Cardiac muscle cell (in vitro differentiated cells and primary cell): ENCODE results near the gene FNBP1. TPM values are rescaled to one million over a fixed set of nuclear protein-coding genes. Genes with fewer than 3 reads are reported as not detected.

Source experiments
- DNase-seq, 2 donors: peaks; one replicate each; pipeline versions ENCODE4 v3.0.0 to v3.0.0-alpha.2; 2010 to 2017; ENCODE audit warnings: low read depth in 1 of 2, low spot score in 1 of 2
- H3K27ac ChIP-seq: fragments of 200-600 bp; sonication (generic); 2 replicates; pipeline ENCODE4 v1.5.1; 2016
- H3K27me3 ChIP-seq: fragments of 200-600 bp; sonication (generic); 2 replicates; pipeline ENCODE4 v1.6.0; 2016; ENCODE audit warnings: control low read depth
- H3K36me3 ChIP-seq: fragments of 200-600 bp; sonication (generic); 2 replicates; pipeline ENCODE4 v1.5.1; 2016; ENCODE audit warnings: control low read depth
- H3K4me1 ChIP-seq: fragments of 200-600 bp; sonication (generic); 2 replicates; pipeline ENCODE4 v1.8.1; 2017; ENCODE audit warnings: low read depth, mild to moderate bottlenecking, mixed run types
- H3K4me3 ChIP-seq: fragments of 200-600 bp; sonication (generic); 2 replicates; pipeline ENCODE4 v1.5.1; 2016; ENCODE audit warnings: mild to moderate bottlenecking
- H3K9me3 ChIP-seq: fragments of 200-600 bp; sonication (generic); 2 replicates; pipeline ENCODE4 v1.5.1; 2017; ENCODE audit warnings: low read depth, mild to moderate bottlenecking, control low read depth
- CTCF ChIP-seq: IDR thresholded peaks from 2 replicates; pipeline ENCODE4 v1.5.1; 2012; ENCODE audit warnings: low read depth, mild to moderate bottlenecking, low read length
- polyA plus RNA-seq: library from polyadenylated mRNA; unstranded; fragments of >200 nt; fragmentation: Nextera tagmentation; extraction: Ambion mirVana; gene quantifications from 2 replicates; pipeline ENCODE4 v1.2.1, GENCODE V29; 2016
- total RNA-seq: library from RNA; depleted of rRNA; stranded (reverse); fragments of >200 nt; gene quantifications from 2 replicates; pipeline ENCODE4 v1.2.3, GENCODE V29; 2016

FNBP1 gene
- total and polyA plus RNA-seq, 2 experiments from 2014 or later: 20.5 to 37.9 TPM

GRCh38 chr9:129899620-129900019, 143.4 kb downstream of the FNBP1 start:
- no peak for TF ChIP-seq CTCF
- H3K9me3 ChIP-seq: no peaks in the 10 kb centered on the region
- H3K4me1 ChIP-seq: no peaks in the 10 kb centered on the region
- H3K27ac ChIP-seq: no peak overlapping the region
- peaks cover 22% of the 10 kb centered on the region for H3K36me3 ChIP-seq
- no peak overlapping the region for H3K4me3 ChIP-seq
- DNase-seq: no peak
- H3K27me3 ChIP-seq: no peaks in the 10 kb centered on the region

GRCh38 chr9:129898185-129898584, 144.8 kb downstream of the FNBP1 start:
- Histone ChIP-seq H3K9me3 (no peaks in the 10 kb centered on the region), H3K27ac (no peak overlapping the region), H3K36me3 (peaks cover 22% of the 10 kb centered on the region), H3K4me1 (no peaks in the 10 kb centered on the region), H3K4me3 (no peak overlapping the region), H3K27me3 (no peaks in the 10 kb centered on the region)
- peak in 1 of 2 donors; percentile 37 for DNase-seq
- no peak for TF ChIP-seq CTCF

- no peaks in the 10 kb centered on the region for H3K27me3 ChIP-seq
- no peak for TF ChIP-seq CTCF
- H3K9me3 ChIP-seq: no peaks in the 10 kb centered on the region
- H3K4me1 ChIP-seq: no peaks in the 10 kb centered on the region
- no peak overlapping the region for H3K4me3 ChIP-seq
- peaks cover 18% of the 10 kb centered on the region for H3K36me3 ChIP-seq
- no peak for DNase-seq
- no peak overlapping the region for H3K27ac ChIP-seq
These were observed 145.7 kb downstream of the FNBP1 start for GRCh38 chr9:129897263-129897662.

- Histone ChIP-seq H3K4me3 (no peak overlapping the region), H3K9me3 (no peaks in the 10 kb centered on the region), H3K27ac (no peak overlapping the region), H3K4me1 (no peaks in the 10 kb centered on the region), H3K27me3 (no peaks in the 10 kb centered on the region), H3K36me3 (peaks cover 11% of the 10 kb centered on the region)
- no peak for TF ChIP-seq CTCF
- no peak for DNase-seq
These were observed 147.4 kb downstream of the FNBP1 start for GRCh38 chr9:129895376-129896268.

- H3K27ac ChIP-seq: no peak overlapping the region
- TF ChIP-seq CTCF: no peak
- no peaks in the 10 kb centered on the region for H3K4me1 ChIP-seq
- H3K9me3 ChIP-seq: no peaks in the 10 kb centered on the region
- peaks cover 13% of the 10 kb centered on the region for H3K36me3 ChIP-seq
- no peak overlapping the region for H3K4me3 ChIP-seq
- no peak for DNase-seq
- H3K27me3 ChIP-seq: no peaks in the 10 kb centered on the region
These were observed 148.7 kb downstream of the FNBP1 start for GRCh38 chr9:129894120-129894823.
